GM19468 (cell line): ENCODE data around the gene ANKRD34A.
A peak's percentile ranks its signal among the peaks of the same experiment; 100 is the strongest.

Experiments used
- ATAC-seq: cut with Tn5 transposase; IDR thresholded peaks from one replicate; pipeline ENCODE4 v1.9.1; 2021; ENCODE audit warnings: mild to moderate bottlenecking, moderate library complexity, moderate number of reproducible peaks; ENCODE audit not compliant: unreplicated experiment; ENCODE audit errors: extremely low read depth

The ANKRD34A gene

DNA sequence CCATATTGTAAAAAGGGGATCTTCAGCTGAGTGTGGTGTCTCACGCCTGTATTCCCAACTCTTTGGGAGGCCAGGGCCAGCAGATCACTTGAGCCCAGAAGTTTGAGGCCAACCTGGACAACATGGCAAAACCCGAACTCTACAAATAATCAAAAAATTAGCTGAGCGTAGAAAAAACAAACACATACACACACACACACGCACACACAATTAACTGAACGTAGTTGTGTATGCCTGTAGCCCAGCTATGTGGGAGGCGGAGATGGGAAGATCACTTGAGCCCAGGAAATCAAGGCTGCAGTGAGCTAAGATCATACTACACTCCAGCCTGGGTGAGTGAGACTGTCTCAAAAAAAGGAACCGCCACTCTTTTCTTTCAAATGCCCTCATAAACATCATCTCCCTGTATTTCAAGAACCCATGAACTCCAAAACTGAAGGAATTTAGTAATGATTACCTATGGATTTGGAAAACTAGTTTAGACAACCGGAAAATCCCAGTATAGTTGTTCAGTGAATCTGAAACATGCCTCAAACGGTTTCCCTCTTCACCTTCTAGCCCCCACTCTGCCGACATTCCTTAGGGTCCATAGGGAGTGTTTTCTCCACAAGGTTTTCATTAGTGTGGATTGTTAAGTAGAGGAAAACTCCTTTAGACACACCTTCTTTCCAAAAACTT, 27.5 kb upstream of the ANKRD34A start:
- ATAC-seq: no peak

GRCh38 chr1:145990249-145990855, 26.0 kb upstream of the ANKRD34A start:
- no peak for ATAC-seq

DNA sequence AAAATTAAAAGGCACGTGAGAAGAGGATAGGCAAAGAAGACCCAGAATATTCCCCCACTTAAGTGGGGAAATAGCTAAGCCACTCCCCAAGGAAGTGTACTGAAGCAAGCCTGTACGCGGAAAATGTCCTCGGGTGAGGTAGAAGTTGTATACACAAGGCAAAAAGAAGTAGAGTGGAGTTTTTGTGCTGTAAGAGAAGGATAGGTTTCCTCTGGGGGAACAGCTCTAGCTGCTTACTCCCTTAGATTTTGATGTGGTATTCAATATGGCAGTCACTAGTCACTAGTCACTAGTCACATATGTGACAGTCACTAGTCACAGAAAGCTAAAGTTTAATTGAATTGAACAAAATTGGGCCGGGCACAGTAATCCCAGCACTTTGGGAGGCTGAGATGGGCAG, 24.4 kb upstream of the ANKRD34A start:
- ATAC-seq: no peak

DNA sequence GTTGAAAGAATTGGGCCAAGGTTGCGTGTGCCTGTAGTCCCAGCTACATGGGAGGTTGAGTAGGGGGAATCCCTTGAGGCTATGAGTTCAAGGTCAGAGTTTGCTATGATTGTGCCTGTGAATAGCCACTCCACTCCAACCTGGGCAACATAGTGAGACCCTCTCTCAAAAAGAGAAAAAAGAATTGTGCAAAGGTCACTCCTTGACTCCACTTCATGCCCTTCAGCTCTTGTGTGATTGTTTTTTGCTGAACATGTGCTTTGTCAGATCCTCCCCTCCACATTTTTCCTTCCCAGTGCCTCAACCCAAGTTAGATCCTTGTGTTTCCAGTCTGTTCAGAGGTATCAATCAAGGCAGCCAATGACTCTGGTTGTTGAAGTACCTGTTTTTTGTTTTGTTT, 23.6 kb upstream of the ANKRD34A start:
- ATAC-seq: no peak

GRCh38 chr1:145986551-145986950, 22.2 kb upstream of the ANKRD34A start:
- no peak for ATAC-seq

GRCh38 chr1:145985502-145986439, 21.4 kb upstream of the ANKRD34A start:
- no peak for ATAC-seq

DNA sequence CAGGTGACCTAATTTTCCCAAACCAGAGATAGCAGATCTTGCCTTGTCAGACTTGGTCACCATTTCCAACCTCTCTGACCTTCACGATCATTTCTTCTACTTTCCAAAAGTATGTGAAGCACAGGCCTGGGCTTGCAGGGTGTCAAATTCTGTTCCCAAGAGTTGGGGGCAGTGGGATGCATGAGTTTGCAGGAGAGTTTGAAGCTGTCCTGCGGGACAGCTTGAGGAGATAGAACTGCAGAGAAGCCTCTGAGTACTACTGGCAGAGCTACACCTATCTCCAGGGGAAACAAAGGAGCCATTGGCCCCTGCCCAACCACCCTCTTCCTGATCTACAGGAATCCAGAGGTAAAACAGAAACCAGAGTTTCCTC, 20.7 kb upstream of the ANKRD34A start:
- ATAC-seq: no peak

- no peak for ATAC-seq
Measured at GRCh38 chr1:145983960-145984830, 19.8 kb upstream of the ANKRD34A start.

GRCh38 chr1:145983206-145983675, 18.9 kb upstream of the ANKRD34A start:
- ATAC-seq: no peak

DNA sequence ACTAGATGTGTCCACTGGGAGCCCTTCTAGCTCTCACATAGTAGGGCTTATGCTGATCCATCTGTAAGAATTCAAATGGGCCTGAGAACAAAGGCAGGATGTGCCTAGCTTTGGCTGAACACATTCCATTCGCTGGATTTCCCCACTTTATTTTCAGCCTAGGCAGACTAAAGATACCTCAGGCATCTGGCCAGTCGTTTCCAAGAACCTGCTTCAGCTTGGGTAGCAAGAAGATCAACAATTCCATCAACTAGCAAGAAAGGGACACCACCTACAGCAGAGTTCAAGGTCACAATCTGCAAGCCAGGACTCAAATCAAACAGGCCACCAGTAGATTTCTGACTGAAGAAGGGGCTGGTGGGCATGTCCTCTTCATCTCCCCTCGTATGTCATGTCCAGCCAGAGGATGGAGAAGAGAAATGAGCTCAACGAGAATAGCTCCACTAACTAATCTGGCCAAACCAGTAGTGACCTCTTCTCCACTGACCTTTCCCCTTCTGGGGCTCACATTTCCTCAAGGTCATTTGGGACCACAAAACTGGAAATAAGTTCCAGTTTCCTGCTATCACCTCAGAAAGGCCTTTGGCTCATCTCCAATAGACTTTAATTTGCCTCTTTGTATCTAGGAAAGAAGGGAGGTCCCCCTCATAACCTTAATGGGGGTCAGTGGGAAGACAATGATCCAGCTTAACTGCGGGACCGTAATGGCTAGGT, 17.8 kb upstream of the ANKRD34A start:
- no peak for ATAC-seq

- ATAC-seq: no peak
Measured at GRCh38 chr1:145980457-145980994, 16.2 kb upstream of the ANKRD34A start.

DNA sequence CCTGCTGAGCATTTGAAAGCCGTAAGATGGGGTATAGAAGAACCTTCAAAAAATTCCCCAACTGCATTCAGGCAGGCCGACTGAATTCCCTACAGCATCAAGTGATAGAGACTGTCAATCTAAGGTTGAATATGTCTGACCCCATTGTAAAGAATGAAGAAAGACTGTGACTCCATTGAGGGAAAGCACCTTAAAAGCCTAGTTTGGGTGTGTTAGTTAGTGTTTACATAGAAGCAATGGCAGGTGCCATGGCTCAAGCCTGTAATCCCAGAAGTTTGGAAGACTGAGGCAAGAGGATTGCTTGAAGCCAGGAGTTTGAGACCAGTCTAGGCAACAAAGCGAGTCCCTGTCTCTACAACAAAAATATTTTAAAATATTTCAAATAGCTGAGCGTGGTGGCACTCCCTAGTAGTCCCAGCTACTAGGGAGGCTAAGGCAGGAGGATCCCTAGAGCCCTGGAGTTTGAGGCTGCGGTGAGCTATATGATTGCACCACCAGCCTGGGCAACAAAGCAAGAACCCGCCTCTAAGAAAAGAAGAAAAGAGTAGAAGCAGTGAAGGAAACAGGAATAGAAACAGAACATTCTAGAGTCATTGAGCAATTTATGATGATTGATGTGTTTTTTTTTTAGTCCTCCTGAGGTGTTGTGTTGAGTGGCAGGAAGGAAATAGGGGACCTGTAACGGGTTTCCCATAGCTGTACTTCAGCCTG, 15.5 kb upstream of the ANKRD34A start:
- ATAC-seq: no peak

DNA sequence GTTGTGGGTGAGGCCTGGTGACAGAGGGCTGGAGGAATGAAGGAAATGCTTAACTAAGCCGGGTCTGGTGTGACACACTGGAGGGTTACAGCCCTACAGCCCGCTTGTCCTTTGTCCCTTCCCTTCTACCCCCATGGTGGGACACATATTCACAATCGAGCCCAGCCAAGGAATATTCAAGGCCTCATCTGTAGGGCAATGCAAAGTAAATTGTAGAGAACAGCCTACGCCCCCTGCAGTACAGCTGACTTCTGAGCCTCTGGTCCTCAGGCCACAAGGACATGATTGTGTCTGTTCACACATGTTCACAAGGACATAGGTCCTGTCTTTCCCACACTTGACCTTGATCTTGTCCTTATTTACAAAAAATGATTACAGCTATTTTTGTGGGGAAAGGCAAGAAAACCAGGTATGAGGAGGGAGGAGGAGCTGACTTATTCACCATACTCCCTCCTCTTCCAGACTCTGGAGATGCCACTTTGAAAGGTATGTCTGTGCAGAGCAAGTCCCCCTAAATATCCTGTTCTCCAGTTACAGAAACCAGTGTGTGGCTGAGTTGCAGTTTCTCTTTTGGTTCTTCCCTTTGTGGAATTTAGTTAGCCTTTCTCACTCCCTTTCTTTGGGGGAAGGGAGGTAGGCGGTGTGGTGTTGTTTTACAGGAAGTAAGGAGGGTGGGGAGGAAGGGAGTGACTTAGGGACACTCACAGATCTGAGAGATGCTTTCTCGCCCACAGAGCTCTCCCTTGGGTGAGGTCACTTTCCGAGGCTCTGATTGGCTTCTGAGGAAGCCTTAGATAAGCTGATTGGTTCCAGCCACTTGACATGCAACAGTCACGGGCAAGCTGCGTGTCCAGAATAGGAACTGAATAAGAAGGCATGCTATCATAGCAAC, 14.7 kb upstream of the ANKRD34A start:
- ATAC-seq: peak; percentile 88

GRCh38 chr1:145978471-145978853, 14.1 kb upstream of the ANKRD34A start:
- ATAC-seq: no peak

- no peak for ATAC-seq
Measured at GRCh38 chr1:145977486-145978470, 13.4 kb upstream of the ANKRD34A start.

- no peak for ATAC-seq
Measured at GRCh38 chr1:145977016-145977415, 12.6 kb upstream of the ANKRD34A start.
